Effector memory CD4-positive, alpha-beta T cell (primary cell): ENCODE measurements around the gene PTPRD.

Source experiments
- DNase-seq, 3 donors: peaks; one replicate each; pipeline ENCODE4 v3.0.0-alpha.2; 2020
- H3K27ac ChIP-seq: 2 replicates; pipeline ENCODE4 v1.7.0; 2013; ENCODE audit warnings: mild to moderate bottlenecking, low read length, moderate library complexity; ENCODE audit not compliant: insufficient read depth, poor library complexity, severe bottlenecking
- H3K27me3 ChIP-seq: replicated peaks from 2 replicates; pipeline ENCODE4 v1.7.0; 2013; ENCODE audit warnings: mild to moderate bottlenecking, low read length; ENCODE audit not compliant: insufficient read depth, control insufficient read depth, poor library complexity, severe bottlenecking
- H3K36me3 ChIP-seq: 2 replicates; pipeline ENCODE4 v1.7.0; 2013; ENCODE audit warnings: mild to moderate bottlenecking, low read length, moderate library complexity; ENCODE audit not compliant: control insufficient read depth, insufficient read depth
- H3K4me1 ChIP-seq: 2 replicates; pipeline ENCODE4 v1.7.0; 2013; ENCODE audit warnings: low read length, mild to moderate bottlenecking; ENCODE audit not compliant: control insufficient read depth, insufficient read depth, poor library complexity, severe bottlenecking
- H3K4me3 ChIP-seq: 2 replicates; pipeline ENCODE4 v1.7.0; 2013; ENCODE audit warnings: low read length, low read depth, mild to moderate bottlenecking; ENCODE audit not compliant: insufficient read depth, poor library complexity, severe bottlenecking
- H3K9me3 ChIP-seq: 2 replicates; pipeline ENCODE4 v1.7.0; 2013; ENCODE audit warnings: mild to moderate bottlenecking, low read length, moderate library complexity; ENCODE audit not compliant: control insufficient read depth

PTPRD gene

DNA sequence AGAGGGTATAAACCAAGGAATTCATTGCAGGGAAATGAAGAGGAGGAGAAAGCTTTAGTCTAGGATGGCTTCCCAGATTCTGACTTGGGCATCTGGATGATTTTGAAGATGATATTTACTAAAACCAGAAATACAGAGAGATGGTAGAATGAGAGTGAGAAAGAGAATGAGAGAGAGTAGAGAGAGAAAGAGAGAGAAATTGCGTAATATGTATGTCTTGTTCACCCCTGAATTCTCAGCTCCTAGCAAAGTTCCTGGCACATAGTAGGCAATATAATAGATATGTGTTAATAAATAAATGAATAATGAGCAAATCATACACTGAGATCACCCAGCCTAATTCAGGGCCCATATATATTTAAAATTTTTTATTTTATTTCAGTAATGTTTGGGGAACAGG lies 1723.7 kb downstream of the PTPRD start:
- Histone ChIP-seq H3K4me1 (no peaks in the 10 kb centered on the region), H3K27me3 (no peaks in the 10 kb centered on the region), H3K27ac (no peak overlapping the region), H3K9me3 (no peaks in the 10 kb centered on the region), H3K36me3 (no peaks in the 10 kb centered on the region), H3K4me3 (no peak overlapping the region)
- DNase-seq, result no peak

DNA sequence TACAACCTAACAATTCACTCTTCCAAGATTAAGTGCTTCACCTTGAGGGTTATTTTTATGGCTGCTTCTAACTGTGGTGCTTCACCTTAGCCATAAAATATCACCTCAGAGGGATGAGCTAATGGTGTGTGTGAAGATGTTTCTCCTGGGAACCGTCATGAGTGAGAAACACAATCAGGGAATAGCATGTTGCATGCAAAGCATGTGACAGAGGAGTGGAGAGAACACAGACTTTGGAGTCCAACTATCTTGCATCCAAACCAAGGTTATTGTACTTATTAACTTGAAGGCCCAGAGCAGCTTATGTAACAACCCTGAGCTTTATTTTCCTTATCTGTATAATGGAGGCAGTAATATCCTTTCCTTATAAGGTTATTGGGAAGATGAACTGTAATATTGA lies 1724.2 kb downstream of the PTPRD start:
- Histone ChIP-seq H3K9me3 (no peaks in the 10 kb centered on the region), H3K27me3 (no peaks in the 10 kb centered on the region), H3K4me3 (no peak overlapping the region), H3K27ac (no peak overlapping the region), H3K4me1 (no peaks in the 10 kb centered on the region), H3K36me3 (no peaks in the 10 kb centered on the region)
- no peak for DNase-seq

DNA sequence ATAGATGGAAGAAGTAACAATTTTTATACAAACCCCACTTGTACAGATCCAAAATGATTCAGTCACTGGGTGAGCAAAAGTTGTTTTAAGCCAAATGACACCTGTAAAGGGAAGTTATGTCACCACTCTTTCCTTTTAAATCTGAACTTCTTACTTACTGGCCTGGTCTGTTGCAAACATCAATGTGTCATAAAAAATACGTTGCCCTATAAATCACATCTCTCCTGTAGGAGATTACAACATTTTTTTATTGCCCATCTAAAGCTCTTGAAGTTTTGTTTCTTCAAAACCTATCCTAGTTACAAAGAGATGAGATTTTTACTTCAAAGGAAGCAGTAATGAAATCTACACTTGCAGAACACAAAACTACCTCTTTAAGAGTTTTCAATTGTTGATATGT lies 1725.4 kb downstream of the PTPRD start:
- no peaks in the 10 kb centered on the region for H3K36me3 ChIP-seq
- no peak overlapping the region for H3K27ac ChIP-seq
- no peak overlapping the region for H3K4me3 ChIP-seq
- H3K4me1 ChIP-seq, result no peaks in the 10 kb centered on the region
- no peaks in the 10 kb centered on the region for H3K9me3 ChIP-seq
- DNase-seq, result no peak
- H3K27me3 ChIP-seq, result no peaks in the 10 kb centered on the region

DNA sequence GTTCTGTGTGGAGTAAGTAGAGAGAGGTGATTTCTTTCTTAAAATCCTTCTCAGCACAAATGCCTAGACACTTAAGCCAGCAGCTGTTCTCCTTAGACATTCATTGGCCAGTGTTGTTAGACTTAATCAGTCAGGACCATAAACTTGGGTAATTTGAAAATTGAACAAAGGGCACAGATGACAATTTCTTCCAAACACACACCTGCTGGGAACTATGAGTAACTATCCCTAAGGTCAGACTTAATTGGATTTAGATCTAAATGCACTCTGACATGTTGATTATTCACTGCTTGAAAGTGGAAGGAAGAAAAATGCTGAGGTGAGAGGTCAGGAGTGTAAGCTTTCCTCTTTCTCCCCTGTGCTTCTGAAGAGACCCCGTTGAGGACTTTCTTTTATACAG lies 1729.5 kb downstream of the PTPRD start:
- no peaks in the 10 kb centered on the region for H3K27me3 ChIP-seq
- no peaks in the 10 kb centered on the region for H3K36me3 ChIP-seq
- no peak for DNase-seq
- H3K4me1 ChIP-seq, result no peaks in the 10 kb centered on the region
- H3K27ac ChIP-seq, result no peak overlapping the region
- no peaks in the 10 kb centered on the region for H3K9me3 ChIP-seq
- H3K4me3 ChIP-seq, result no peak overlapping the region

DNA sequence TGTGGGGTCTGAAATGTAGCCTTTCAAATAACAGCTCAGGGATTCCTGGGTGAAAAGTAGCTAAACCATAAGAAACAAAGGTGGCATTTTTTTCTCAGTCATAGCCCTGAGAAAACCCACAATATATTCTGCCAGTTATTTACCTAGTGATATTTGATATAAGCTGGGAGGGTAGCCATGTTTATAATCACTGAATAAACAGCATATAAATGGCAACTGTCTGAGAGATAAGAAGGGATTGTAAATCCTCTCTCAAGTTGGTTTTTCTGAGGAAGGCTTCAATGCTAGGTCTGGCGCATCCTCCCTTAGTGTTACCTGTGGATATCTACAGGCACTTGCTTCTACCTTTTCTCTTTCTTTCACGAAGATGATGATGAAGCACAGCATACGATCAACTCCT lies 1732.7 kb downstream of the PTPRD start:
- Histone ChIP-seq H3K36me3 (no peaks in the 10 kb centered on the region), H3K9me3 (no peaks in the 10 kb centered on the region), H3K4me1 (no peaks in the 10 kb centered on the region), H3K4me3 (no peak overlapping the region), H3K27ac (no peak overlapping the region), H3K27me3 (no peaks in the 10 kb centered on the region)
- no peak for DNase-seq

DNA sequence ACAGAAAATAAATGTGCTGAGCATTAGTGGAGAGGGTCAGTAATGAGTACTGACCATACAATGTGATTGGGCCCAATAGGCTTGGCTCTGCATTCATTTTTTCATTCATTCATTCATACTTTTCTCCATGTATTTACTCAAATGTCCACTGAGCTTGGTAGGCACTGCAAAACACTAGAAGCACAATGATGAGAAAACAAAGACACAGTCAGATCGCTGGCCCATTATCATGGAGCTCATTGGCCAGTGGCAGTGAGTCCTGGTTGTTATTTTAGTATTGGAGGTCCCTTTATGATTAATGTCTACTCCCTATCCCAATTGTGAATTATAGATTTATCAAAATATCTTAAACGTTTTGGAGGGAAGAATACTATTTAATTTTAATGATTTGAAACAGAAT lies 1733.5 kb downstream of the PTPRD start:
- H3K27ac ChIP-seq, result no peak overlapping the region
- H3K4me3 ChIP-seq, result no peak overlapping the region
- H3K4me1 ChIP-seq, result no peaks in the 10 kb centered on the region
- H3K36me3 ChIP-seq, result no peaks in the 10 kb centered on the region
- H3K9me3 ChIP-seq, result no peaks in the 10 kb centered on the region
- H3K27me3 ChIP-seq, result no peaks in the 10 kb centered on the region
- DNase-seq, result no peak

DNA sequence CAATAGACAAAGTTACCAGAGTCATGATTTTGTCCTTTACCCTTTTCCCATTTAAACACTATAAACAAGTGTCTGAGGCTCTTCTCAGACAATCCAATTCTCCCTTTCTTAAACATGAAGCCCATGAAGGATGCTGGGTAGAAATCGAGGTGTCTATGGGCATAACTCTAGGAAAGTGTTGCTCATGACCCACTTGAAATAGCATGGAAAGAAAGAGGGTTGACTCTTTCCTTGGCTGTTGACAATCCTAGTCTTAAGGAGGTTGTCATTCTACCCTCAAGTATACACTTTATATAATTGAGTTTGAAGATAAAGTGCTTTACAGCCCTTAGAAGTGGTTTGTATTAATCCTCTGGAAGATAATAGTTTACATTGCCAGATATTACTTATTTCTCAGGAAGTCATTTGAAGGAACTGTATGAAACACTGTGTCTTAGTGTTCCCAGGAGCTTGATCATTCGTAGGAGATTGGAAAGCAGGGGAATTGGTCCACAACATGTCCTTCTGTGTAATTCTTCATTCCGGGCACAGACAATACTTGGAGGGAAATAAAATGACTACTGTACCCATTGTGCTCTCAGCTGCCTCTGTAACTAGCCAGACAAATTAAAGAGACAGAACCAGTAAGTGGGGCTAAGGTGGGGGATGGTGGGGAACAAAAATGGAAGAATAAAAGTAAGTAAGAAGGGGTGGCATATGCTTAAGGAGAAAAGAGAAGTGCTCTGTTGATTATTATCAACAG lies 1734.9 kb downstream of the PTPRD start:
- no peaks in the 10 kb centered on the region for H3K9me3 ChIP-seq
- no peaks in the 10 kb centered on the region for H3K27me3 ChIP-seq
- H3K27ac ChIP-seq, result no peak overlapping the region
- no peak for DNase-seq
- H3K4me1 ChIP-seq, result no peaks in the 10 kb centered on the region
- no peaks in the 10 kb centered on the region for H3K36me3 ChIP-seq
- no peak overlapping the region for H3K4me3 ChIP-seq

DNA sequence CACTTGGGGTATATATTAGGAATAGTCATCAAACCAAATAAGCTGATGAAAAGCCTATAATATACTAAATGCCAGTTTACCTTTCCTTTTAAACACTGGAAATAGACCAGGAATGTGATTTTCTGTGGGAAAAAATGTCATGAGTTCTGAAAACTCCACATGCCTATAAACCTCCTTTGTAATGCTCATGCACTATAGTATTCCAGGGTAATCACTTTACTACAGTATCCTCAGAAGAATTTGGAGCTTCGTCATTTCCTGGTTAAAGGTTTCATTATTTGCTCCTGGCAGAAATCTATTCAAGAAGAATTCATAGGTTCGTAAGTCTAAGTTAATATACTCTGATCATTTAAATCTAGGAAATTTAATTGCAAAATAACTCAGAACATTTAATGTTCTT lies 1736.5 kb downstream of the PTPRD start:
- DNase-seq, result no peak

DNA sequence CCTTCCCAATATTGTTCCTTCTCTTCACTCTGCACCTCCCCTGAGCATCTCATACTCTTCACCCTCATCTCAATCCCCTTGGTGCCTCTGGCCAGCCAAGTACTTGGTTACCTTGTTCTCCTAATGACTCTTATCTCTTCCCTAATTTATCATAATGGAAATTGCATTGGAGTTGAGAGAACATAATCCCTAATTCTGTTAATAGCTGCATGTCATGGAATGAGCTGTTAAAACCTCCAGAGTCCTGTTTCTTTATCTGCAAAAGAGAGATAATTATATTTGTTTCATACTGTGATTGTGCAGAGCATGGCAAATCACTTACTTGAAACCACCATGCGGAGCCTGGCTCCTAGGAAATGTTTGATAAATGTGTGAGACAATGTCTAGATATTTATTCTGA lies 1738.3 kb downstream of the PTPRD start:
- Histone ChIP-seq H3K9me3 (no peaks in the 10 kb centered on the region), H3K36me3 (no peaks in the 10 kb centered on the region), H3K27ac (no peak overlapping the region), H3K27me3 (no peaks in the 10 kb centered on the region), H3K4me3 (no peak overlapping the region), H3K4me1 (no peaks in the 10 kb centered on the region)
- no peak for DNase-seq

More for the DNA sequence above, 1736.5 kb downstream of the PTPRD start:
- Histone ChIP-seq H3K27ac (no peak overlapping the region), H3K4me3 (no peak overlapping the region), H3K27me3 (no peaks in the 10 kb centered on the region), H3K4me1 (no peaks in the 10 kb centered on the region), H3K9me3 (no peaks in the 10 kb centered on the region), H3K36me3 (no peaks in the 10 kb centered on the region)

DNA sequence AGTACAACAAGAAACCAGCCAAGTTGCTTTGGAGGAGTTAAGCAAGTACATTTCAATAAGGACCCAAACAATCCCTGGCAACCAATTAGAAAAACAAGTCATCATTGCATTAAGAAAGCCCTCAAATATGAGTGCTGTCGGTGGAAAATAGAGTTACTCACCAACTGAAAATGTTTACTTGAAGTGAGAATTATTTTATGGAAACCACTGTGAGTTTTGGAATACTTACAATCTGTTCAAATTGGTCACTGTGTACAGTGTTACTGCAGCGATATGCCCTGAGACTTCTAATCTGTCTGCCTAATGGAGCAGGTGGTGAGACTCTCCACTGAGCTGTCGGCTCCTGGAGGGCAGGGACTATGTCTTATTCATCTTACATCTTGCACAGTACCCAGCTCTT lies 1740.0 kb downstream of the PTPRD start:
- Histone ChIP-seq H3K4me1 (no peaks in the 10 kb centered on the region), H3K9me3 (no peaks in the 10 kb centered on the region), H3K36me3 (no peaks in the 10 kb centered on the region), H3K4me3 (no peak overlapping the region), H3K27me3 (no peaks in the 10 kb centered on the region), H3K27ac (no peak overlapping the region)
- DNase-seq, result no peak
